ENCODE measurements around the gene DIPK2B.

The DIPK2B gene

DNA sequence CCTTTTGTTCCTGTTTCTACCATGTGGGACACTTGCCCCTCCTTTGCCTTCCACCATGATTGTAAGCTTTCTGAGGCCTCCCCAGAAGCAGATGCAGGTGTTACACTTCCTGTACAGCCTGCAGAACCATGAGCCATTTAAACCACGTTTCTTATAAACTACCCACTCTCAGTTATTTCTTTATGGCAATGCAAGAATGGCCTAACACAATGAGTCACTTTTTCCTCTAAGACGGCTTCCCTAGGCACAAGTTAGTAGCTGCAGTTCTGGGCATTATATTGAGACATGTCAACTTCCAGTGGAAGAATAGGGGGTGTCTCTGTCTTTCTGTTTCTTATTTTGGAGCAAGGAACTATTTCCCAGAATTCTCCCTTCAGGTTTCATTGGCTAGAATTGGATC, 32.9 kb upstream of the DIPK2B start:
- no peaks in the 10 kb centered on the region for H3K9me3 ChIP-seq (ENCODE audit: insufficient read depth, low read length, severe bottlenecking)
- H3K27me3 ChIP-seq (ENCODE audit: insufficient read depth, low read length, poor library complexity) = no peaks in the 10 kb centered on the region
- H3K79me2 ChIP-seq (ENCODE audit: insufficient read depth, low read length) = no peaks in the 10 kb centered on the region
- no peaks in the 10 kb centered on the region for H3K4me1 ChIP-seq (ENCODE audit: insufficient read depth, low read length)
- H3K36me3 ChIP-seq (ENCODE audit: insufficient read depth, low read length) = no peaks in the 10 kb centered on the region
- ATAC-seq (ENCODE audit: insufficient read depth, low read depth) = no peak
- H2AFZ ChIP-seq (ENCODE audit: low read depth, low read length) = no peak overlapping the region
- H3K4me3 ChIP-seq (ENCODE audit: low read depth in 1 of 2, low read length in 2 of 2) = no peak overlapping the region
- DNase-seq = no peak
- H3K4me2 ChIP-seq (ENCODE audit: insufficient read depth, low read length) = no peak overlapping the region
- no peak overlapping the region for H3K27ac ChIP-seq (ENCODE audit: low read length)
- no peaks in the 10 kb centered on the region for H4K20me1 ChIP-seq (ENCODE audit: insufficient read depth, low read length)
- TF ChIP-seq EZH2 (IDR thresholded peaks at IDR 0.05; ENCODE audit: borderline replicate concordance, low read depth, low read length, severe bottlenecking) = no peak
- no peak for TF ChIP-seq CTCF (IDR thresholded peaks at IDR 0.05; ENCODE audit: borderline replicate concordance, extremely low read depth, low read length, poor library complexity, severe bottlenecking)
- no peak overlapping the region for H3K9ac ChIP-seq (ENCODE audit: low read depth, low read length)

DNA sequence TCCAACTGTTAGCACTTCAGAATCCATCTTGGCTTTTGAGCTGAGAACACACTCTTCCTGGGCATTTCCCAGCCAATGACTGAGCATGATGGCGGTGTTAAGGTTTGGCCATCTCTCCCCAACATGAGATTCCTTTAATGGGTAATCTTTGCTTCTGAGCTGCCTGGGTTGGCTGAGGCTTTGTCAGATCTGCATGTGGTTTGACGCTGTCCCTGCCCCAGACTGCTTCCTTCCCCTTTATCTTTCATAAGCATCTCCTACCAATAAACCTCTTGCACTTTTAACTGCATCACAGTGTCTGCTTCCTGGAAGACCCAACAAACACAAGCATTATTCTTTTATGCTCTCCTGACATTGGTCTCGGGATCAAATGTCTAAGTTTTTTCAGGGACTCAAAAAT, 31.5 kb upstream of the DIPK2B start:
- TF ChIP-seq CTCF (IDR thresholded peaks at IDR 0.05; ENCODE audit: borderline replicate concordance, extremely low read depth, low read length, poor library complexity, severe bottlenecking) = no peak
- TF ChIP-seq EZH2 (IDR thresholded peaks at IDR 0.05; ENCODE audit: borderline replicate concordance, low read depth, low read length, severe bottlenecking) = no peak
- H3K27ac ChIP-seq (ENCODE audit: low read length) = no peak overlapping the region
- peak; percentile 62; the same call in 2 of the 3 replicates for ATAC-seq (ENCODE audit: insufficient read depth, low read depth)
- H4K20me1 ChIP-seq (ENCODE audit: insufficient read depth, low read length) = no peaks in the 10 kb centered on the region
- H3K4me1 ChIP-seq (ENCODE audit: insufficient read depth, low read length) = no peaks in the 10 kb centered on the region
- H2AFZ ChIP-seq (ENCODE audit: low read depth, low read length) = no peak overlapping the region
- H3K4me2 ChIP-seq (ENCODE audit: insufficient read depth, low read length) = no peak overlapping the region
- H3K36me3 ChIP-seq (ENCODE audit: insufficient read depth, low read length) = no peaks in the 10 kb centered on the region
- H3K9ac ChIP-seq (ENCODE audit: low read depth, low read length) = no peak overlapping the region
- H3K9me3 ChIP-seq (ENCODE audit: insufficient read depth, low read length, severe bottlenecking) = no peaks in the 10 kb centered on the region
- DNase-seq = peak; percentile 12
- H3K79me2 ChIP-seq (ENCODE audit: insufficient read depth, low read length) = no peaks in the 10 kb centered on the region
- no peak overlapping the region for H3K4me3 ChIP-seq (ENCODE audit: low read depth in 1 of 2, low read length in 2 of 2)
- no peaks in the 10 kb centered on the region for H3K27me3 ChIP-seq (ENCODE audit: insufficient read depth, low read length, poor library complexity)

DNA sequence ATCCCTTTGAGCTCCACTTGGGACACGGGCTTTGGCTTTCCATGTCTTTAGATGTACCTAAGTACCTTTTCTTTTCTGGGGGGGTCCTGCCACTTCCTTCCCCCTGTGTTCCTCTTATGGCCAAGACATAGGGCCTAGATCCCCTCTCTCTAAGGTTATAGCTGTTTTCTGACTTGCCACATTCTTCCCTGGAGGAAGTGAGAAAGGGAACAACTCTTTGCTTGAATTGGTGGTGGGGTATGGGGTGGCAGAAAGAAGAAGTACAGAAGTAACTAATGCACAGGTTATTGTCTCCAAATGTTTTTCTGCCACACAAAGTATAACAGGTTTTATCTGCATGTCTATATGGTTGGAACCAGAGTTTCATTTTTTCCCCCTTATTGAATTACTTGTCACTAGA, 29.7 kb upstream of the DIPK2B start:
- Histone ChIP-seq H4K20me1 (ENCODE audit: insufficient read depth, low read length) (no peaks in the 10 kb centered on the region), H3K4me2 (ENCODE audit: insufficient read depth, low read length) (no peak overlapping the region), H3K27ac (ENCODE audit: low read length) (no peak overlapping the region), H3K4me3 (ENCODE audit: low read depth in 1 of 2, low read length in 2 of 2) (no peak overlapping the region), H3K9ac (ENCODE audit: low read depth, low read length) (no peak overlapping the region), H3K4me1 (ENCODE audit: insufficient read depth, low read length) (no peaks in the 10 kb centered on the region), H3K27me3 (ENCODE audit: insufficient read depth, low read length, poor library complexity) (no peaks in the 10 kb centered on the region), H3K9me3 (ENCODE audit: insufficient read depth, low read length, severe bottlenecking) (no peaks in the 10 kb centered on the region), H3K36me3 (ENCODE audit: insufficient read depth, low read length) (no peaks in the 10 kb centered on the region), H3K79me2 (ENCODE audit: insufficient read depth, low read length) (no peaks in the 10 kb centered on the region), H2AFZ (ENCODE audit: low read depth, low read length) (no peak overlapping the region)
- DNase-seq (no peak), ATAC-seq (ENCODE audit: insufficient read depth, low read depth) (no peak)
- TF ChIP-seq EZH2 (IDR thresholded peaks at IDR 0.05; ENCODE audit: borderline replicate concordance, low read depth, low read length, severe bottlenecking) (no peak), CTCF (IDR thresholded peaks at IDR 0.05; ENCODE audit: borderline replicate concordance, extremely low read depth, low read length, poor library complexity, severe bottlenecking) (no peak)

- DNase-seq (no peak), ATAC-seq (ENCODE audit: insufficient read depth, low read depth) (no peak)
- no peak overlapping the region for H3K4me2 ChIP-seq (ENCODE audit: insufficient read depth, low read length)
- no peak overlapping the region for H3K4me3 ChIP-seq (ENCODE audit: low read depth in 1 of 2, low read length in 2 of 2)
- no peaks in the 10 kb centered on the region for H3K9me3 ChIP-seq (ENCODE audit: insufficient read depth, low read length, severe bottlenecking)
- no peaks in the 10 kb centered on the region for H3K4me1 ChIP-seq (ENCODE audit: insufficient read depth, low read length)
- H3K79me2 ChIP-seq (ENCODE audit: insufficient read depth, low read length) = no peaks in the 10 kb centered on the region
- TF ChIP-seq EZH2 (IDR thresholded peaks at IDR 0.05; ENCODE audit: borderline replicate concordance, low read depth, low read length, severe bottlenecking) = no peak
- TF ChIP-seq CTCF (IDR thresholded peaks at IDR 0.05; ENCODE audit: borderline replicate concordance, extremely low read depth, low read length, poor library complexity, severe bottlenecking) = no peak
- no peak overlapping the region for H3K9ac ChIP-seq (ENCODE audit: low read depth, low read length)
- no peaks in the 10 kb centered on the region for H4K20me1 ChIP-seq (ENCODE audit: insufficient read depth, low read length)
- H3K27ac ChIP-seq (ENCODE audit: low read length) = no peak overlapping the region
- H3K36me3 ChIP-seq (ENCODE audit: insufficient read depth, low read length) = no peaks in the 10 kb centered on the region
- no peak overlapping the region for H2AFZ ChIP-seq (ENCODE audit: low read depth, low read length)
- H3K27me3 ChIP-seq (ENCODE audit: insufficient read depth, low read length, poor library complexity) = no peaks in the 10 kb centered on the region
Measured at GRCh38 chrX:45229348-45229747, 28.7 kb upstream of the DIPK2B start.

Measured in DND-41 (cell line).